ENCODE measurements around the gene TBC1D22A.
"Not testable (repeated sequence)": the region's sequence is repeated elsewhere in the genome, so short reads cannot be mapped to it uniquely, and the experiment has no call there.

Gene TBC1D22A

DNA sequence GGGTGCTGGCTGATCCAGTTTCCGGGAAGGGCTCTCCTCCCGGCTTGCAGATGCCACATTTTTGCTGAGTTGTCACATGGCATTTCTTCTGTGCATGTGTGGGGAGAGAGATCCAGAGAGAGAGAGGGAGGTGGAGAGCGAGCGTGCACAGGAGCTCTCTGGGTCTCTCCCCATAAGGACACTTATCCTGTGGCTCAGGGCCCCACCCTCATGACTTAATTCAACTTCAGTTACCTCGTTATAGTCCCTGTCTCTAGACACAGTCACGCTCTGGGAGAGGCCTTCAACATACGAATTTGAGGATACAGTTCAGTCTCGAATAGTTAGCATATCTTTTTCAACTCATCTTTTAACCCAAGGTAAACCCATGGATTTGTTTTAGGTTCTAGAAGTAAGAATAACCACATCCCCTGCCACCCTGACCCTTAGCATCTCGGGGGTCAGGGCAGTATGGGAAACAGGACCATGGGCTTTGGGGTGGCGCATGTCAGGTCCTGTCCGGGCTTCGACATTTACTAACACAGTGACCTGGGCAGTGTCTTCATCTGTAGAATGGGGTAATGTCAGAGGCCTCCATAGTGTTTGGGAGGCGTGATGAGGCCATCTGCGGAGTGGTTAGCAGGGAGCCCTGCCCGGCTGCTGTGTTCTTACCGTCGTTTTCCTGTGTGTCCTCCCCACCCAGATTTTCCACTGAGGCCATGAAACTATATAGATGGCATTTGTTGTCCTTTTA is 46.9 kb downstream of the TBC1D22A start:
- no peaks in the 10 kb centered on the region; the same call in none of the 2 replicates for H3K36me3 ChIP-seq (ENCODE audit: insufficient read depth, low read length)
- H3K9me3 ChIP-seq (ENCODE audit: control insufficient read depth, insufficient read depth, low read length), result no peaks in the 10 kb centered on the region
- no peak overlapping the region for H3K9ac ChIP-seq (ENCODE audit: low read depth, low read length)
- no peaks in the 10 kb centered on the region; the same call in 1 of the 2 replicates for H3K4me1 ChIP-seq (ENCODE audit: insufficient read depth, low read length)

DNA sequence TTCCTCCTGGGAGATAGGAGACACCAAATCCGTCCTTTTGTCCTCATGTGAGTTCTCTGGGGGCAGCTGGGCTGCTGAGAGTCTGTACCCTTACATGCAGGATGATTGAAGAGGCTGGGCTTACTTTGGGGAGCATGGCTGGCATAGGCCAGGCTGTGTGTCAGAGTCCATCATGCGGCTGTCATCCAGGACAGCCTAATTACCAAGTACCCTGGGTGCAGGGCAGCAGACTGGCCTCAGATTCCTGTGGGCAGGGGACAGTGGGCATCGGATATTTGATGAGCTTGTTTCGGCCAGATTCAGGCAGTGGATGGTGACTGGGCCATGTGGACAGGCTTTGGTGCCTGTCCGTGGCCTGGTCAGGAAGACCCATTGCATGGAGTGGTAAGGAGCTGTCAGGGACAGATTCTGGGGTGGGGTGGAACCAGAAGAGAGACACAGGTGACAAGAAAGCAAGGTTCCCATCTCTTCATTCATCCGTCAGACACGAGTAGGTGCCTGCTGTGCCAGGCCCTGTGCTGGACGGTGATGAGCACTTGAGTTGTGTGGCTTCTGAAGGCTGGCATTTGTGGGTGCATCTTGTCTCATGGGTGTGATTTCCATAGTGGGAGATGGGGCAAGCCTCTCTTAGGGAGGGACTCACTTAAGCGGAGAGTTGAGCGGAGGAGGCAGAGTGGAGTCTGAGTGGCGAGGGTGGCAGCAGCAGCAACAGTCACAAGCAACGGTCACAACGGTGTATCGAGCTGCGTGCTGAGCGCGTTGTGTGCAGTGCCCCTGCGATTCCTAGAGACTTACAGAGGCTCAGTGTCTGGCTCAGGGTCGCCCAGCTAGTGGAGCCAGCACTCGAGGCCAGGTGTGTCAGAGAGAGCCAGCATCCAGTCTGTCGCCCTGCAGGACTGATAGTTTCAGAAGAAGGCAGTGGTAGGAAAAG is 48.7 kb downstream of the TBC1D22A start:
- no peak overlapping the region for H3K9ac ChIP-seq (ENCODE audit: low read depth, low read length)
- H3K9me3 ChIP-seq (ENCODE audit: control insufficient read depth, insufficient read depth, low read length), result no peaks in the 10 kb centered on the region
- peaks cover 2% of the 10 kb centered on the region for H3K4me1 ChIP-seq (ENCODE audit: insufficient read depth, low read length)
- no peaks in the 10 kb centered on the region; the same call in 1 of the 2 replicates for H3K36me3 ChIP-seq (ENCODE audit: insufficient read depth, low read length)

DNA sequence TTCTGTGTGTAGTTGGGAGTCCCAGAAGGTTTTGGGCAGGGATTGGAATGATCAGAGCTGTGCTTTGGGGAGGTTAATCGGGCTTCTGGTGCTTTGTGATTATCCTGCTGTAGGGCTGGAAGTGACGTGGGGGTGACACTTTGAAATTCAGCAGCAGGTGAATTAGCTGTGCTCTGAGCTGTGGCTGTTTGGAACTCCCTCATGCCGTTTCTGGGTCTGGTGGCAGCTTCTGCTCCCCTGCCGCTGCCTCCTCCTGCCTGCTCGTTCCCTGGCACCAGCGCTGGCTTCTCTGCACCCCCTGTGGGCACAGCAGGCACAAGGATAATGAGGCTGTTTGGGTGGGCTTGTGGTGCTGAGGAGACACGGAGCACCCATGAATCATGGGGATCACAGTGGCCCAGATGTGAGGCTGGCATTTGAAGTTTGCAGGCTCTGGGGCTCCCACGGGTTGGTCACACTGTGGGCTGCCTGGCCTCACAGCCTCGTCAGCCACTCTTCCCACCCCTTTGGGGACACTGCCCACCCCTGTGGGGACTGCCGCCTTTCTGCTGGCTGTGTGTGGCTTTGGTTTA is 49.7 kb downstream of the TBC1D22A start:
- H3K9me3 ChIP-seq (ENCODE audit: control insufficient read depth, insufficient read depth, low read length), result no peaks in the 10 kb centered on the region
- H3K36me3 ChIP-seq (ENCODE audit: insufficient read depth, low read length), result no peaks in the 10 kb centered on the region; the same call in 1 of the 2 replicates
- no peak overlapping the region for H3K9ac ChIP-seq (ENCODE audit: low read depth, low read length)
- H3K4me1 ChIP-seq (ENCODE audit: insufficient read depth, low read length), result peaks cover 5% of the 10 kb centered on the region; the same call in 1 of the 2 replicates

DNA sequence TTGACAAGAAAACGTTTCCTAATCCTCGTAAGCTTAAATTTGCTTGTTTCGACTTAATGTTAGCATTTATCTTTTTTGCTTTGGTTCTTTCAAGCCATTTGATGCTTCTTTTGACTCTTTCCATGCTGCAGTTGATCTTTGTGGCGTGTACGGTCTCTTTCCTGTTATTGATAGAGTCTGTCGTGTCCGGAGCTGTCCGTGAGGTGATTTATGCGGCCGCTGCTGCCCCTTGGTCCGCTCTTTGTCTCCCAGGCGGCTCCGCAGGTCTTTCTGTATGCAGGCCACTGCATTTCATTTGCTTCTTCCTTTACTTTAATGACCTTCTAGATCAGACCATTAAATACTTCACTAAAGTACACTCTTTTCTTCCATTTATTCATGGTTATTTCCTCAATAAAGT is 50.3 kb downstream of the TBC1D22A start:
- no peaks in the 10 kb centered on the region for H3K9me3 ChIP-seq (ENCODE audit: control insufficient read depth, insufficient read depth, low read length)

DNA sequence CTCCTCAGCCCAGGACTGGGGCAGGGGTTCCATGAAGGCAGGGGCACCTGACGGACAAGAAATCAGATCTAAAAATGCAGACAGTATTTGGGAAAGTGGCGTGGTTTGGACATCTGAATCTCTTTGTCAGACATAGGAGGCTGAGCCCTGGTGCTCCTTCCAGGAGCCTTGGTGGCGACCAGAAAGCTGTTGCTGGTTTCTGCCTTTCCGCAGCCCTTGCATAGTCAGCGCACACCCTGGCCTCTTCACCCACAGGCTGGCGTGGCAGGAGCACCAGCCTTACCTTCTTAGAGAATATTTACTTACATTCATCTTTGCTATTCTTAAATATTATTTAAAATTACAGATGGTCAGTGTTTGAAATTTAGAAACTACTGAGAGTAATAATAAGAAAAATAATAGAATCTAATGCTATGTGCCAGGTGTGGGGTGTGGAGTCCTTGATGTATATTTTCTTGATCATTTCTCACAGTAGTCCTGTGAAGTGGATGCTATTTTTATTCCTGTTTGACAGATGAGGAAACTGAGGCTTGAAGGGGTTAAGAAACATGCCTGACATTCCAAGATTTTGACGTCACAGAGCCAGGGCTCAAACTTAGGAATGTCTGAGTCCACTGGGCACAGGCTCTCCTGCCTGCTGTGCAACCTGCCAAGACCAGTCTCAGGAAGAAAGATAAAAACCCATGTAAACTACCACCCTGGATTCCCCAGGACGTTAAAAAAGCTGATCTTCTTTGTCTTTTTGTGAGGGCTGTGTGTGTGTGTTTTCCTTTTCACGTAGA is 51.6 kb downstream of the TBC1D22A start:
- H3K9me3 ChIP-seq (ENCODE audit: control insufficient read depth, insufficient read depth, low read length), result no peaks in the 10 kb centered on the region
- H3K9ac ChIP-seq (ENCODE audit: low read depth, low read length), result no peak overlapping the region
- H3K36me3 ChIP-seq (ENCODE audit: insufficient read depth, low read length), result no peaks in the 10 kb centered on the region; the same call in 1 of the 2 replicates
- H3K4me1 ChIP-seq (ENCODE audit: insufficient read depth, low read length), result peaks cover 5% of the 10 kb centered on the region; the same call in 1 of the 2 replicates

More for the DNA sequence above, 50.3 kb downstream of the TBC1D22A start:
- Histone ChIP-seq H3K4me1 (ENCODE audit: insufficient read depth, low read length) (peaks cover 5% of the 10 kb centered on the region; the same call in 1 of the 2 replicates), H3K36me3 (ENCODE audit: insufficient read depth, low read length) (no peaks in the 10 kb centered on the region; the same call in 1 of the 2 replicates), H3K9ac (ENCODE audit: low read depth, low read length) (no peak overlapping the region)

DNA sequence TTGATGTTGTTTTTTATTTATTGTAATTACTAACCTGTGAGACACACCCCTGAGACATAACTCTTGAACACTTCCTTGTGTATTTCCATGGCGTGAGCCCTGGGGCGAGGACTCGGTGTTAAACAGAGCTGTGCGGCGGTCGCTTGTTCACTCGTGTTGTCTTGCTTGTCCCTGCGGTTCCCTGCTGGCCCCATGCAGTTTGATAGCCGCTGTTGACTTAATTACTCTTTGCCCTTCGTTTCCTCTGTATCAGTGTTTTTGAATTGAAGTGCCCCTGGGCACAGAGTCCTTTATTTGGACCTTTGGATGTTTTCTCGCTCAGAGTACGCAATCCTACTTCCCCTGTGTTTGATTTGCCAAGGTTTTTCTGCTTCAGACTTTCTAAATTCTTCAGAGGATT is 52.7 kb downstream of the TBC1D22A start:
- Histone ChIP-seq H3K36me3 (ENCODE audit: insufficient read depth, low read length) (no peaks in the 10 kb centered on the region; the same call in 1 of the 2 replicates), H3K9ac (ENCODE audit: low read depth, low read length) (no peak overlapping the region), H3K4me1 (ENCODE audit: insufficient read depth, low read length) (peaks cover 5% of the 10 kb centered on the region; the same call in 1 of the 2 replicates), H3K9me3 (ENCODE audit: control insufficient read depth, insufficient read depth, low read length) (no peaks in the 10 kb centered on the region)

DNA sequence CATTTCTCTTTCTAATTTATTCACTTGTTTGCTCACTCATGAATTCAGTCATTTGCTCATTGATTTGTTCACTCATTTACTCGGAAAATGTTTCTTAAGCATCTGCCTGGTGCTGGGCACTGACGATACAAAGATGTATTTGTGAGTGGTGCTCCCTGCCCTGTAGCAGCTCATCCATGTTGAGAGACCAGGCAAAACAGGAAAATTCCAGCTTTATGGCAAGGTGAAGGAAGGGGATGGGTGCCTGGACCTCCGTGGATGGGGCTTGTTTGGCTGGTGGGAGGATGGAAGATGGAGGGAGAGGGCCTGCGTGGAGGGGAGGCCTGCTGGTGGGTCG is 53.1 kb downstream of the TBC1D22A start:
- H3K4me1 ChIP-seq (ENCODE audit: insufficient read depth, low read length), result peaks cover 5% of the 10 kb centered on the region; the same call in 1 of the 2 replicates
- no peaks in the 10 kb centered on the region; the same call in 1 of the 2 replicates for H3K36me3 ChIP-seq (ENCODE audit: insufficient read depth, low read length)
- H3K9ac ChIP-seq (ENCODE audit: low read depth, low read length), result no peak overlapping the region
- no peaks in the 10 kb centered on the region for H3K9me3 ChIP-seq (ENCODE audit: control insufficient read depth, insufficient read depth, low read length)

DNA sequence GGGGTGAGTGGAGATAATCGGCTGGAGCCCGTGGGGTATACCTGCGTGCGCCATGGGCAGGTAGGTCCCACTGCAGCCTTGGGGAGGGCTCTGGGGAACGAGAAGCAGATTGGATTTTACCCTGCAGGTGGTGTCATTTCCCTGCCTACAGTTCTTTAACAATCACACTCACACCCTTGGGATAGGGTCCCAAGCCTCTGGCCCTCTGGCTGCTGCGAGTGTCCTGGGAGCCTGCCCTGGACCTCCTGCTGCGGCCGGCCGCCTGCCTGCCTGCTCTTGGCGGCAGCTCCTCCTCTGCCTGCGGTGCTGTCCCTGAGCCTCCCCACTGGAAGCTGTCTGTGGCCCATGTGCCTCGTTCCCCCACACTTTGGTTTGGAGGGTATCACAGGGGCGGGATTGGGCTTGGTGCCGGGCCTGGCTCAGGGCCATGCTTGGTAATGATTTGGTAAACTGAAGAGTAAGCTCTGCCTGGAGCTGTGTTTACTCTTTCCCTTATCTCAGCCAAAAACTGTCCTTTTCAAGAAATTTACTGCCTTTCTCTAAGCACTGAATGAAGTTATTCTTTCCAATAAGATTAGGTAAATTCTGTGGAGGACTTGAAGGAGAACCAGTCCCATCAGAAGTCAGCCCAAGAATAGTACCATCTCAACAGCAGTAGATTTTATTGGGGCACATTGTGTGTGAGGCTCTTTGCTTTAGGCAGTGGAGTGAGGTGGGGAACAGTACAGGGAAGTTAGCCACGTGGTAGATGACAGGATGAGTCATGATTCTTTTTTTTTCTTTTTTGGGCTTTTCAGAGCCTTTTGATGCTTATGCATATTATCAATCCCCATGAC is 53.7 kb downstream of the TBC1D22A start:
- Histone ChIP-seq H3K9ac (ENCODE audit: low read depth, low read length) (no peak overlapping the region), H3K4me1 (ENCODE audit: insufficient read depth, low read length) (peaks cover 5% of the 10 kb centered on the region; the same call in 1 of the 2 replicates), H3K36me3 (ENCODE audit: insufficient read depth, low read length) (no peaks in the 10 kb centered on the region), H3K9me3 (ENCODE audit: control insufficient read depth, insufficient read depth, low read length) (no peaks in the 10 kb centered on the region)

DNA sequence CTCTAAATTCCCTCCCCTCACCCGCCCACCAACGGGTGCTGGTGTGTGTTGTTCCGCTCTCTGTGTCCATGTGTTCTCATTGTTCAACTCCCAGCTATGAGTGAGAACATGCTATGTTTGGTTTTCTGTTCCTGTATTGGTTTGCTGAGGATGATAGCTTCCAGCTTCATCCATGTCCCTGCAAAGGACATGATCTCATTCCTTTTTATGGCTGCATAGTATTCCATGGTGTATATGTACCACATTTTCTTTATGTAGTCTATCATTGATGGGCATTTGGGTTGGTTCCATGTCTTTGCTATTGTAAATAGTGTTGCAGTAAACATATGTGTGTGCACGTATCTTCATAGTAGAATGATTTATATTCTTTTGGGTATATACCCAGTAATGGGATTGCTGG is 54.9 kb downstream of the TBC1D22A start:
- not testable (repeated sequence) for H3K9me3 ChIP-seq (ENCODE audit: control insufficient read depth, insufficient read depth, low read length); H3K36me3 ChIP-seq (ENCODE audit: insufficient read depth, low read length); H3K4me1 ChIP-seq (ENCODE audit: insufficient read depth, low read length); H3K9ac ChIP-seq (ENCODE audit: low read depth, low read length)

DNA sequence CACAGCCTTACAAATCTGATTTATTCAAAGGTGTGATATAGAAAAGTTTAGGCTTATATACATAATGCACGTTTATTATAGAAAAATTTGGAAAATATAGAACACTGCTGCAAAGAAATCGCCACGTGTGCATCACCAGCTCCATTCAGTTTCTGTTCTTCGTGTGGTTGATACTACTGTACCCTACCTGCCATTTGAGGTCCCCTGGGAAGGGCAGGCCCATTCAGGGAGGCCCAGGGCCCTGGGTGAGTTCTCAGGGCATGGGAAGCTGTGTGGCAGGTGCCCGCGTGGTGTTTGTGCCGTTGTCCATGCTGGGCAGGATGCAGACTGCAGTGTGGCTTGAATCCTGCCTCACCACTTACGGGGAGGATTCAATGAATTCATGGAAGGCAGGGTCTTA is 60.8 kb downstream of the TBC1D22A start:
- Histone ChIP-seq H3K36me3 (ENCODE audit: insufficient read depth, low read length) (no peaks in the 10 kb centered on the region), H3K4me1 (ENCODE audit: insufficient read depth, low read length) (peaks cover 6% of the 10 kb centered on the region; the same call in 1 of the 2 replicates), H3K9ac (ENCODE audit: low read depth, low read length) (no peak overlapping the region), H3K9me3 (ENCODE audit: control insufficient read depth, insufficient read depth, low read length) (no peaks in the 10 kb centered on the region)

DNA sequence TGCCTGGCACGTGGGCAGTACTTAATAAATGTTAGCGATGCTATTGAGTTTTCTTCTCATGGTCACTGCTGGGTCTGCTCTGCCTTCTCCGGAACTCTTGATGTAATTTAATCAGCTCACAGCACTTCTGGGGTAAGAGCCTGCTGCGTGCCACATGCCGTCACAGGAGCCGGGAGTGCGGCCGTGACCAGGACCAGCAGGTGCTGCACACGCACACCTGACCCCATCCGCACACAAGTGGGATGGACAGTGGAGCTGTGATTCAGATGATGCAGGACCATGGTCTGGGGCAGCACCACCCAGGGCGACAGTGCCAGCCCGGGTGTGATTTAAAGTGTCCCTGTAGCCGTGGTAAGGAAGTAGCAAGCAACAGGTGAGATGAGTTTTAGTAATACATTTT is 61.2 kb downstream of the TBC1D22A start:
- Histone ChIP-seq H3K9ac (ENCODE audit: low read depth, low read length) (no peak overlapping the region), H3K9me3 (ENCODE audit: control insufficient read depth, insufficient read depth, low read length) (no peaks in the 10 kb centered on the region), H3K4me1 (ENCODE audit: insufficient read depth, low read length) (peaks cover 7% of the 10 kb centered on the region), H3K36me3 (ENCODE audit: insufficient read depth, low read length) (no peaks in the 10 kb centered on the region)

DNA sequence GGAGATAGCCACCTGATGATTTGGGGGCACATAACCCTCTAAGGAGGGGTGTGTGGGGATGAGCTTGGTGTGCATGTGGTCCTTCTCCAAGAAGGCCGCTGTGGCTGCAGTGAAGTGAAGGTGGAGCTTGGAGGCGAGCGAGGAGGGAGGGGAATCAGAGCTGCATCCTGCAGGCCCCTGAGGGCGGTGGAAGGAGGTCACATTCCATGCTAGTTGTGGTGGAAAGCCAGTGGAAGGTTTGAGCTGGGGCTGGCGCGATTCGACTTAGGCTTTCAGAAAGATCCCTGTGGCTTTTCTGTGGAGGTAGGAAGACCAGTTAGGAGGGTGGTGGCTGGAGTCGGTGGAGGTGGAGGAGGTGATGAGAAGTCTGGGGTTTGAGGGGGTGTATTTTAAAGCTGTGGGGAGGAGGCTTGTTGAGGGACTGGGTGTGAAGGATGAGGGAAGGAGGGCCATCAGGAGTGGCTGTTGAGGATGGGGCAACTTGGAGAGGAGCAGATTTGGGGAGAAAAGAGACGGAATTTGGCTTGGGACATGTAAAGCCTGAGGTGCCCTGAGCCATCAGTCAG is 62.0 kb downstream of the TBC1D22A start:
- no peaks in the 10 kb centered on the region for H3K36me3 ChIP-seq (ENCODE audit: insufficient read depth, low read length)
- peaks cover 14% of the 10 kb centered on the region for H3K4me1 ChIP-seq (ENCODE audit: insufficient read depth, low read length)
- H3K9me3 ChIP-seq (ENCODE audit: control insufficient read depth, insufficient read depth, low read length), result no peaks in the 10 kb centered on the region
- no peak overlapping the region for H3K9ac ChIP-seq (ENCODE audit: low read depth, low read length)

DNA sequence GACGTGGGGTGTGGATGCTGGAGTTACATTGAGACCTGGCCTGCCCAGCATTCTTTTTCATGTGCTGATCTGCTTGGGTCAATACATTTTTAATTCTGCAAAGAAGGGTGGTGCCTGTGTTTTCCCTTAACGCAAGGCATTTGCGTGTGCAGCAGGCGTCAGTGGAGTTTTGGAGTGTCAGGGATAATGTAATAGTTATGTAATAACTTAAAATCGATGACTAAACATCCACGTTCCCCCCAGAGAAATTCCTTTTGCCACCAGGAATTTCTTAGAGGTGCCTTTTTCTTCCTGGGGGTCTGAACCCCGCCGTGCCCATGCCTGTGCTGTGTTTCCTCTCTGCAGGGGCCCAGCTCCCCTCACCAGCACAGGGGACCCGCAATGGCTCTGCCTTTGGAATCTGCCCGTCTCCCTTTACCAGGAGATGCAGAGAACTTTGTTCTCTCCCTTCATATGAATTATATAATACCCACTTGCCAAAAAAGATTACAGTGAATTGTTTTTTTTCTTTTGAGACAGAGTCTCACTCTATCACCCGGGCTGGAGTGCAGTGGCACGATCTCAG is 62.6 kb downstream of the TBC1D22A start:
- no peaks in the 10 kb centered on the region for H3K9me3 ChIP-seq (ENCODE audit: control insufficient read depth, insufficient read depth, low read length)

More for the DNA sequence above, 62.6 kb downstream of the TBC1D22A start:
- Histone ChIP-seq H3K4me1 (ENCODE audit: insufficient read depth, low read length) (peaks cover 20% of the 10 kb centered on the region), H3K36me3 (ENCODE audit: insufficient read depth, low read length) (no peaks in the 10 kb centered on the region), H3K9ac (ENCODE audit: low read depth, low read length) (no peak overlapping the region)

All from ES-I3 (cell line).